ENCODE results near the gene MSGN1. TPM values are rescaled to one million over a fixed set of nuclear protein-coding genes. Genes with fewer than 3 reads are reported as not detected.

The MSGN1 gene
- total RNA-seq, 4 donors from 2014 or later = not detected

DNA sequence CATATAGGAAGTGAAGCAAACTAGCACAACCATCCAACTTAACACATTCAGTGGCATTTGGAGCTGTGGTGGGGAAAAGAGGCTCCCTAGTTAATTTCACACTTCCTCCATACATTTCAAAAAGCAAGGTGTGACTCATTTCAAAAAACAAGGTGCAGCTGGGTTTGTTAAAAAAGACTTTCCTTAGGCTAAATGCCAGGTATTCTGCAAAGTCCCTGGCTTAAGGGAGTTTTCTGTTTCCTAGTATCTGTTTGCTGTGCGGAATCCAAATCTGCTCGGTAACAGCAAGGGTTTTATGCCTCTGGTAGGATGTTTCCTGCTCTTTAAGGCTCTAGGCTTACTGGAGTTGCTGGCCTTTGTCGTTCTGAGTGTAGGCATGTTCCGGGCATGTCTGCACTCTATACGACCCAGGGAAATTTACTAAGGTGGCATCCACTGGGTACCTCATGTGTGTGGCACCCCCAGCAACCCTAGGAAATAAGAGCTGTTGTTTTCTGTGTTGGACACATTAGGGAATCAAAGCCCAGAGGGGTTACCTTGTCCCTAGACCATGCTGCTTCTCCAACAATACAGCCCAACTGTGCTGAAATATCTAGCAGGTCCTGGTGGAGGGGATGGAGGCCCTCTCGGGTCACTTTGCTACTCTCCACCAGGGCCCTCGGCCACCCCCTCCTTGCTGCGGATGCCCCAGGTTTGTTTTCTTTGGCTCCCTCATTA lies 634 bp upstream of the MSGN1 start:
- intact Hi-C loops (cut with DNase I) = no loop called here
- 77% methylated on average over 8 of the region's 8 CpGs for WGBS
- DNase-seq (ENCODE audit: extremely low spot score) = no peak
- H3K27ac ChIP-seq (replicated peaks in 1 of 4) = no peak overlapping the region
- no peaks in the 10 kb centered on the region for H3K27me3 ChIP-seq
- H3K36me3 ChIP-seq = no peaks in the 10 kb centered on the region
- no peaks in the 10 kb centered on the region for H3K9me3 ChIP-seq
- TF ChIP-seq POLR2A (IDR thresholded peaks at IDR 0.05; ENCODE audit: low read depth) (no peak), EP300 (IDR thresholded peaks at IDR 0.05) (no peak), POLR2AphosphoS5 (IDR thresholded peaks at IDR 0.05) (no peak)
- TF ChIP-seq, protein P1, sequence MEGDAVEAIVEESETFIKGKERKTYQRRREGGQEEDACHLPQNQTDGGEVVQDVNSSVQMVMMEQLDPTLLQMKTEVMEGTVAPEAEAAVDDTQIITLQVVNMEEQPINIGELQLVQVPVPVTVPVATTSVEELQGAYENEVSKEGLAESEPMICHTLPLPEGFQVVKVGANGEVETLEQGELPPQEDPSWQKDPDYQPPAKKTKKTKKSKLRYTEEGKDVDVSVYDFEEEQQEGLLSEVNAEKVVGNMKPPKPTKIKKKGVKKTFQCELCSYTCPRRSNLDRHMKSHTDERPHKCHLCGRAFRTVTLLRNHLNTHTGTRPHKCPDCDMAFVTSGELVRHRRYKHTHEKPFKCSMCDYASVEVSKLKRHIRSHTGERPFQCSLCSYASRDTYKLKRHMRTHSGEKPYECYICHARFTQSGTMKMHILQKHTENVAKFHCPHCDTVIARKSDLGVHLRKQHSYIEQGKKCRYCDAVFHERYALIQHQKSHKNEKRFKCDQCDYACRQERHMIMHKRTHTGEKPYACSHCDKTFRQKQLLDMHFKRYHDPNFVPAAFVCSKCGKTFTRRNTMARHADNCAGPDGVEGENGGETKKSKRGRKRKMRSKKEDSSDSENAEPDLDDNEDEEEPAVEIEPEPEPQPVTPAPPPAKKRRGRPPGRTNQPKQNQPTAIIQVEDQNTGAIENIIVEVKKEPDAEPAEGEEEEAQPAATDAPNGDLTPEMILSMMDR (IDR thresholded peaks at IDR 0.05) = no peak
- H3K4me1 ChIP-seq = peaks cover 0 to 2% (median 0%) of the 10 kb centered on the region in 4 donors
- no peak overlapping the region for H3K4me3 ChIP-seq

DNA sequence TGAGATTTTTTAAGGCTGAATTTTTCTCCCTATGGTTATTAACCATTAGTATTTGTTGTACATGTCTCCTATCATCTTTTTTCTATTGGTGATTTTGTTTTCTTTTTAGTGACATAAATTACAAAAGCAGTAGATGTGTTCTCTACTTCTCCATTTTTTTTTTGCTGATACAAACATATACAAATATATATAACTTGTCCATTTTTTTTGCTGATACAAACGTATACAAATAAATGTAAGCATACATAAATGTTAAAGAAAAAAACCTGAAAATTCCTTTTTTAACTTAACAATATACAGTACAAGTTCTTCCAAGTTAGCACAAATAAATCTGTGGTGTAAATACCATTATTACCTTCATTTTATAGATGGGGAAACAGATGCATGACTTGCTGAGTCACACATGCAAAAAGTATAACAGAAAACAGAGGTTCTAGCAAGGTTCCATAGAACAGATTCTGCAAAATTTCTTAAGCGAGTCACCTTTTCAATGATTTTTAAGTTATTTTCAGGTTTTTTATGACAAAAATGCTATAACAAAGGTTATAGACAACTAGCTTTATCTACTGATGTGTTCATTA lies 2.1 kb downstream of the MSGN1 start:
- no peak for TF ChIP-seq POLR2AphosphoS5 (IDR thresholded peaks at IDR 0.05)
- TF ChIP-seq POLR2A (IDR thresholded peaks at IDR 0.05; ENCODE audit: low read depth) = no peak
- TF ChIP-seq, protein P1 (IDR thresholded peaks at IDR 0.05) = no peak
- TF ChIP-seq EP300 (IDR thresholded peaks at IDR 0.05) = no peak
- Histone ChIP-seq H3K4me1 (peaks cover 20 to 26% (median 21%) of the 10 kb centered on the region in 4 donors), H3K27me3 (no peaks in the 10 kb centered on the region), H3K36me3 (no peaks in the 10 kb centered on the region), H3K9me3 (no peaks in the 10 kb centered on the region), H3K27ac (replicated peaks in 1 of 4) (no peak overlapping the region), H3K4me3 (no peak overlapping the region)
- 69% methylated on average over 2 of the region's 2 CpGs for WGBS
- no peak for DNase-seq (ENCODE audit: extremely low spot score)
- intact Hi-C loops (cut with DNase I) = no loop called here

DNA sequence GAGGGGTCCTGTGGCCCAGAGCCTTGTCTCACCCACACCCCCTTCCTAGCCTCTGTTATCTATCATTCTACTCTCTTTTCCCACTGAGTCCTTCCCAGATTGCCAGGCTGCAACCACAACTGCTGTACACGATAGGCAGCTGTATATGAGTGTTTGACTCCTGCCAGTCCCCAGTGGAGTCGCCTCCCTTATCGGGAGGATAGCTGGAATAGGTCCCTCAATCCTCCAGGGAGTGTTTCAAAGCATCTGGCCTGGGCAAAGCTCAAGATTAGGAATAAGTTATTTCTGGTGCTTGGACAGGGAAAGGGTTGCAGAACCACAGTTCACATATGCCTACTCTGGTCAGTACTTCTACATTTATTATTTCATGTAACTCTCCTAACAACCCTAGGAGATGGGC lies 4.8 kb downstream of the MSGN1 start:
- no peaks in the 10 kb centered on the region for H3K36me3 ChIP-seq
- 86% methylated on average over 3 of the region's 3 CpGs for whole genome bisulfite sequencing
- no peaks in the 10 kb centered on the region for H3K27me3 ChIP-seq
- TF ChIP-seq, protein P1 (IDR thresholded peaks at IDR 0.05) = no peak
- TF ChIP-seq POLR2A (IDR thresholded peaks at IDR 0.05; ENCODE audit: low read depth) (no peak), POLR2AphosphoS5 (IDR thresholded peaks at IDR 0.05) (no peak), EP300 (IDR thresholded peaks at IDR 0.05) (no peak)
- no peaks in the 10 kb centered on the region for H3K9me3 ChIP-seq
- no peak overlapping the region for H3K4me3 ChIP-seq
- DNase-seq (ENCODE audit: extremely low spot score) = no peak
- intact Hi-C loops (cut with DNase I) = no loop called here
- H3K4me1 ChIP-seq = peaks cover 20 to 26% (median 21%) of the 10 kb centered on the region in 4 donors
- H3K27ac ChIP-seq (replicated peaks in 1 of 4) = no peak overlapping the region

DNA sequence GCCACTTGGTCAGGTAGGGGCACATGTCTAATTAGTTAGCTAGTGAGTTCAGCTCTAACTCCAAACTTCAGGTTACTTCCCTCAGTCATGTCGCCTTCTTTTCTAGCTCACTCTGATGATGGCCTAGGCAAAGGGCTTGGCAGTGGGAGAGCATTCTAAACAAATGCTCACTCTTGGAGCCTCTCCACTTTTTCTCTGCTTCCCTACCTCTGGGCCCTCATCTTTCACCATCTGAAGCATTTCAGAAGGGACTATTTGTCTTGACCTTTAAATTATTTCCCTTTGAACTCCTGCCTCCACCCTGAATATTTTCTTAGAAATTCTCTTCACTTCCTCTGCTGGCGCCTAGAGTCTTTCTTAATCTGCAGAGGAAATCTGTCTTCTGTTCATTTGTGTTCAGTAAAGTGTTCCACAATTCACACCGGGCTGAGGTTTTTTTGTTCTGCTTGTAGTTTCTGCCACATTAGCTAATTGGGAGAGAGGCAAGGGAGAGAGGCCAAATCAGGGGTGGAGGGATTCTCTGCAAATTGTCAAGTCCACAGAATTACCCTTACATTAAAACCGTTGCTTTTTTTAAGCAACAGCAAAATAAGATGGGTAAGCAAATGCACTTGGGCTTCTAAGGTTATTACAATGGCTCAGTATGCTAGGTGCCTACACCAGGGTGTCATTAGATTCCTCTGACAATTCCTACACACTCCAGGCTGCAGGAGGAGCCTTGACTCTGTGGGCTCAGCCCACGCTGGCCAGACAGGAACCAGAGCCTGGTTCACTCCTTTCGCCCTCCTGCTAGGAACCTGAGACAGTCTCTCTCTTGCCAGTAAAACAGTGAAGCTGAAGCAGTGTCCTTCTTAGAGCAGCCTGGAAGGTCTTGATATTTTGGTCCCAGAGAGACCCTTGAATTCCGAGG lies 5.5 kb downstream of the MSGN1 start:
- no peak overlapping the region for H3K27ac ChIP-seq (replicated peaks in 1 of 4)
- DNase-seq (ENCODE audit: extremely low spot score) = no peak
- no peaks in the 10 kb centered on the region for H3K27me3 ChIP-seq
- H3K9me3 ChIP-seq = no peaks in the 10 kb centered on the region
- intact Hi-C loops (cut with DNase I) = no loop called here
- WGBS = 51% methylated on average over 7 of the region's 7 CpGs
- no peak overlapping the region for H3K4me3 ChIP-seq
- no peaks in the 10 kb centered on the region for H3K36me3 ChIP-seq
- no peak for TF ChIP-seq POLR2AphosphoS5 (IDR thresholded peaks at IDR 0.05)
- no peak for TF ChIP-seq EP300 (IDR thresholded peaks at IDR 0.05)
- TF ChIP-seq, protein P1 (IDR thresholded peaks at IDR 0.05) = no peak
- TF ChIP-seq POLR2A (IDR thresholded peaks at IDR 0.05; ENCODE audit: low read depth) = no peak
- peaks cover 20 to 26% (median 21%) of the 10 kb centered on the region in 4 donors for H3K4me1 ChIP-seq
